ENCODE results near the gene CARD8.
"Not testable (repeated sequence)": the region's sequence is repeated elsewhere in the genome, so short reads cannot be mapped to it uniquely, and the experiment has no call there.

The CARD8 gene

GRCh38 chr19:48258992-48259391 lies 3.3 kb upstream of the CARD8 start:
- DNase-seq = not testable (repeated sequence)

- DNase-seq = peak in 1 of 2 experiments; percentile 12
These were observed 2.6 kb upstream of the CARD8 start for GRCh38 chr19:48258350-48258749.

- no peak for DNase-seq
These were observed 1.2 kb downstream of the CARD8 start for GRCh38 chr19:48254529-48254970.

- no peak for DNase-seq
These were observed 1.7 kb downstream of the CARD8 start for GRCh38 chr19:48253999-48254398.

GRCh38 chr19:48252609-48253008 lies 3.1 kb downstream of the CARD8 start:
- DNase-seq = no peak

- DNase-seq = no peak
These were observed 5.3 kb downstream of the CARD8 start for GRCh38 chr19:48250290-48251025.

- DNase-seq = peak; percentile 96
These were observed 6.2 kb downstream of the CARD8 start for GRCh38 chr19:48249502-48250014.

- no peak for DNase-seq
These were observed 7.5 kb downstream of the CARD8 start for GRCh38 chr19:48248081-48248833.

- DNase-seq = no peak
These were observed 8.5 kb downstream of the CARD8 start for GRCh38 chr19:48247212-48247611.

- DNase-seq = no peak
These were observed 9.6 kb downstream of the CARD8 start for GRCh38 chr19:48246101-48246500.

- DNase-seq = peak; percentile 61
These were observed 11.4 kb downstream of the CARD8 start for GRCh38 chr19:48244281-48244680.

GRCh38 chr19:48241771-48242170 lies 13.9 kb downstream of the CARD8 start:
- DNase-seq = not testable (repeated sequence)

GRCh38 chr19:48239582-48240141 lies 16.1 kb downstream of the CARD8 start:
- DNase-seq = no peak

- no peak for DNase-seq
These were observed 16.6 kb downstream of the CARD8 start for GRCh38 chr19:48239120-48239519.

GRCh38 chr19:48237057-48237456 lies 18.7 kb downstream of the CARD8 start:
- DNase-seq = no peak

- no peak for DNase-seq
These were observed 25.1 kb downstream of the CARD8 start for GRCh38 chr19:48230555-48231129.

- no peak for DNase-seq
These were observed 34.1 kb downstream of the CARD8 start for GRCh38 chr19:48221628-48222027.

- DNase-seq = not testable (repeated sequence)
These were observed 34.9 kb downstream of the CARD8 start for GRCh38 chr19:48220784-48221183.

GRCh38 chr19:48218997-48219396 lies 36.7 kb downstream of the CARD8 start:
- no peak for DNase-seq

GRCh38 chr19:48216933-48217332 lies 38.8 kb downstream of the CARD8 start:
- no peak for DNase-seq

GRCh38 chr19:48213959-48214358 lies 41.8 kb downstream of the CARD8 start:
- DNase-seq = no peak

- DNase-seq = no peak
These were observed 45.7 kb downstream of the CARD8 start for GRCh38 chr19:48210005-48210404.

- no peak for DNase-seq
These were observed 49.2 kb downstream of the CARD8 start for GRCh38 chr19:48206397-48207093.
